Stimulated activated CD8-positive, alpha-beta memory T cell treated with anti-CD3 and anti-CD28 coated beads, Interleukin-12 subunit alpha, Interleukin-12 subunit beta, amount 100 ng/mL, for 4 hours (primary cell): ENCODE measurements around the gene GPD1L.
"Not testable (repeated sequence)": the region's sequence is repeated elsewhere in the genome, so short reads cannot be mapped to it uniquely, and the experiment has no call there.

Experiments used
- DNase-seq: peaks from one replicate; pipeline ENCODE4 v3.0.0-alpha.2; 2020; ENCODE audit warnings: low read depth

The GPD1L gene

DNA sequence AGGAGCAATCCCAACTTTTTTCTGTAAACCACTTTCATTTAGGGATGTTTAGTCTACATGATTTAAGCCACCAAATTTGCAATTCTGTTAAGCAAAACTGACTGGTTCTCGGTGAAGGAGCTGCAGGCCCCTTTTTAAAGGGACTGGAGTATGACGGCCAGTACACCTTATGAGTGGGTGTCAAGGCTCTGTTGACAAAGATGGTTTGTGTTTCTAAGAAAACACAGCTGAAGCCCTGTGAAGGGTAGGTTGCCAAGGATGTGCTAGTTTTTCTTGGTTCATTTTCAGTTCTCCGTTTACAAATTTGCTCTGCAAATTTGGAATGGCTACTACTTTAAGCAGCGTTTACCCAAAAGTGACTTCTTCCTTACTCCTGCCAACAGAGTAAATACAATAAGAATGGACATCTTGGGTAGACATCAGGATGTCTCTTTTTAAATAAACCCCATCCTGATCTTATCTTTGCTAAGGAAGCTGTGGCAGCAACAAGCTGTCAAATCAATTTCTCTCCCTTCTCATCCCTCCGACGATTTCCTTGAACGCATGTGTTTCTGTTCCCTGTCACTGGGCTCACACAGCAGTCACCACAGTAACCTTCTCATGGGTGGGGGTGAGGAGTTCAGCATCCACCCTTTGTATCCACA lies 73.8 kb downstream of the GPD1L start:
- no peak for DNase-seq

DNA sequence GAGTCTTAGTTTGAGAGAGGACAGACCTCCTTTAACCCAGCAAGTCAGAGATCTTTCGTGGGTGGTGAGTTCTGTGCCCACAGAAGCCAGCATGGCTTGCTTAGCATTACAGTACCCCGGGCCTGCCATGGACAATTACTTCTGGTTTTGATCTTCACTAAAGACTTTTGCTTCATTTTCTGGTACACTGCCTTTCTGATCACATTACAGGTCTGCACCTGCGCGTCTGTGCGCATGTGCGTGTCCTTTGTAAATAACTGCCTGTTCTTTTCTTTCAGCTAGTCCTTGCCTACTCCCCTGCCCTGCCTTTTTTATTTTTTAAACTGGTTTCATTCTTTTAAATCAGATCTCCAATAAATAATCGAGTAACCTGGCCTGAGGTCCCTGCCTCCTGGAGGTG lies 74.9 kb downstream of the GPD1L start:
- DNase-seq = no peak

GRCh38 chr3:32181796-32182195 lies 75.4 kb downstream of the GPD1L start:
- no peak for DNase-seq

DNA sequence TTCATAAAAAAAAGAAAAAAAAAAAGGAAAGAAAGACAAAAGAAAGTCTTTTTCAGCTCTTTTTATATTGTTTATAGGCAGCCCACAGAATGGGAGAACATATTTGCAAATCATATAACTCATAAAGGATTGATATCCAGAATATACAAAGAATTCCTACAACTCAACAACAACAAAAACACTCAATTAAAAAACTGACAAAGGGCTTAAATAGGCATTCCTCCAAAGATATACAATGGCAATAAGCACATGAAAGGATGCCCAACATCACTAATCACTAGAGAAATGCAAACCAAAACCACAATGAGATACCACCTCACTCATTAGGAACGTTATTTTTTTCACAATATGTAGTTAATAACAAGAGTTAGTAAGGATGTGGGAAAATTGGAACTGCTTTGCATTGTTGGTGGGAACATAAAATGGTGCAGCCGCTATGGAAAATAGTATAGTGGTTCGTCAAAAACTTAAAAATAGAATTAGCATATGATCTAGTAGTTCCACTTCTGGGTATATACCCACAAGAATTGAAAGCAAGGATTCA lies 77.8 kb downstream of the GPD1L start:
- no peak for DNase-seq

GRCh38 chr3:32186097-32186496 lies 79.7 kb downstream of the GPD1L start:
- DNase-seq = no peak

- DNase-seq = no peak
Observed at GRCh38 chr3:32186876-32187275, 80.5 kb downstream of the GPD1L start.

- DNase-seq = no peak
Observed at GRCh38 chr3:32189693-32190092, 83.3 kb downstream of the GPD1L start.

DNA sequence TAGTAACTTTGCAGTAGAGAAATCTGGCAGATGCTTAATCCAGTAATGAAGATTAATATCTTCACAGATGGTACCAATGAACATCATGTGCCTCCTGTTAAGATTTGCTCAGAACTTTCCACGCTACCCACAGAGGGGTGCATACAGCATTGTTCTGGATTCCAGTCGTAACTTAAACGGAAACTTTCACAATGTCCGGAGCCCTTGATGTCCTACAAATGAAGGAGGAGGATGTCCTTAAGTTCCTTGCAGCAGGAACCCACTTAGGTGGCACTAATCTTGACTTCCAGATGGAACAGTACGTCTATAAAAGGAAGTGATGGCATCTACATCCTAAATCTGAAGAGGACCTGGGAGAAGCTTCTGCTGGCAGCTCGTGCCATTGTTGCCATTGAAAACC lies 84.1 kb downstream of the GPD1L start:
- DNase-seq = not testable (repeated sequence)

- no peak for DNase-seq
Observed at GRCh38 chr3:32193101-32193500, 86.7 kb downstream of the GPD1L start.

- DNase-seq = no peak
Observed at GRCh38 chr3:32194653-32195052, 88.2 kb downstream of the GPD1L start.

DNA sequence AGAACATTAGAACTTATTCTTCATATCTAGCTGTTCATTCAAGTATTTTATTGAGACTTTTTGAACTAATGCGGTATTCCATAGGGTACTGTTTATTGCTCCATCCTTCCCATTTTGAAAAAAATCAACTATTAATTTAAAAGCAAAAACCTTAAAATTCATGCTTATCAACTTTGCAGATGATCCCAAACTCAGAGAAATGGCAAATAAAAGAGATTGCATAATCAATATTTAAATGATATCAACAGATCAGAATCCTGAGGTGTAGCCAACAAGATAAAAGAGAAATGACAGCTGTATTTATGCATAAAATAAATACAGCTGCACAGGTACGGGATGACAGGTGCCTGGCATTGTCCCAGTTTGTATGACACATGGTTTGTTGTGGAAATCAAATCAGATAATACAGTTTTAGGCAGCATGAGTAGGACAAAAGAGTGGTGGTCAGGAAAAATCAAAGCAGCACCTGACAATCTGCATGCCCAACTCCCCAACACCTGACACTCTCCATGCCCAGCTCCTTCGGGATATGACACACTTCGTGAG lies 89.6 kb downstream of the GPD1L start:
- DNase-seq = no peak

- DNase-seq = no peak
Observed at GRCh38 chr3:32197991-32198390, 91.6 kb downstream of the GPD1L start.

- DNase-seq = no peak
Observed at GRCh38 chr3:32198714-32199113, 92.3 kb downstream of the GPD1L start.

GRCh38 chr3:32200490-32200889 lies 94.1 kb downstream of the GPD1L start:
- DNase-seq = no peak

- DNase-seq = no peak
Observed at GRCh38 chr3:32200992-32201758, 94.8 kb downstream of the GPD1L start.

GRCh38 chr3:32202496-32202895 lies 96.1 kb downstream of the GPD1L start:
- no peak for DNase-seq

DNA sequence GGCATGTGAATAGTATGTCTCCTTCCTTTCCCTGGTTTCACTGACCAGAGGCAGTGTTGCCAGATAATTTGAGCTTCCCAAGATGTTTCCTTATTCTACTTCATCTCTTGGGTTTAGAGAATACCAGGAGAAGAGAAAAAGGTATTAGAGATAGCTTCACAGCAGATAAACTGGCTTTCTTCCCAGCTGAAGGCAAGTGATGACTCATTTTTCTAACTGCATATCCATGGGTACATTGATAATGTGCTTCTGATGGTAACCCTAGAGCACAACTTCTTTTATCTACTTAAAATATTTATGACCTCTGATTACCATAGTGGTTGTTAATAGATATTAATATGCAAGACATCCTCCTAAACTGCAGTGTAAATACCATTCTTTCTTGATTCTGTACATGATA lies 97.4 kb downstream of the GPD1L start:
- DNase-seq = no peak

DNA sequence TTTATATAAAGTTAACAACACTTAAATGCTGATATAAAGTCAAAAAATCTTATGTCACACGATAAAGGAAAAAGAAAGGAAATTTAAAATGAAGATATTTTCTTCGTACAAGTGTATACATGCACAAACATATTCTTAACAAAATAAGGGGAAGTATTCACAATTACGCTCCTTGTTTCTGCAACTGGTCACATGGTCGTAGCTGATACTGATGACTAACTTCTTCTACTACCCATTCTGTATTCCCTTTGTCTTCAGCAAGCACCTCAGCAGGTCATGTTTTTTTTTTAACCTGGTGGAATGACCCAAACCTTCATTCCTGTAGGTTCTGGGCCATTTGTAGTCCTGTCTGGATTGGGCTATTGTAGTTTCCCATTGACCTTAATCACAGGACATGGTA lies 102.0 kb downstream of the GPD1L start:
- DNase-seq = no peak

GRCh38 chr3:32215185-32215584 lies 108.8 kb downstream of the GPD1L start:
- no peak for DNase-seq

- DNase-seq = no peak
Observed at GRCh38 chr3:32216172-32216783, 109.9 kb downstream of the GPD1L start.

- no peak for DNase-seq
Observed at GRCh38 chr3:32217339-32217738, 110.9 kb downstream of the GPD1L start.
